CD14-positive monocyte (primary cell): Measurements from ENCODE around the gene PTCH2. TPM values are rescaled to one million over a fixed set of nuclear protein-coding genes. Genes with fewer than 3 reads are reported as not detected.

Experiments
- DNase-seq, 3 donors: peaks; one replicate each; pipeline ENCODE4 v3.0.0-alpha.2; 2011 to 2022
- H2AFZ ChIP-seq: 2 replicates; pipeline ENCODE4 v1.6.0; 2012; ENCODE audit warnings: mild to moderate bottlenecking, low read depth, low read length, inconsistent platforms; ENCODE audit not compliant: insufficient read depth, poor library complexity, severe bottlenecking
- H3K27ac ChIP-seq, 2 donors: 1 replicate in 1 of 2; 2 replicates in 1 of 2; pipeline ENCODE4 v1.5.1; 2012 to 2013; ENCODE audit warnings: low read length in 2 of 2, control low read depth in 1 of 2, inconsistent platforms in 1 of 2, low read depth in 1 of 2, mild to moderate bottlenecking in 1 of 2
- H3K27me3 ChIP-seq, 2 donors: one replicate each; pipeline versions ENCODE4 v1.6.0 to v1.6.1; 2011 to 2013; ENCODE audit warnings: low read length in 2 of 2; ENCODE audit not compliant: control insufficient read depth in 2 of 2, insufficient read depth in 2 of 2
- H3K36me3 ChIP-seq, 2 donors: replicated peaks in 1 of 2; 1 replicate in 1 of 2; 2 replicates in 1 of 2; pipeline versions ENCODE4 v1.5.1 to v1.6.1; 2012 to 2013; ENCODE audit warnings: low read length in 2 of 2, control low read depth in 1 of 2, inconsistent platforms in 1 of 2, mild to moderate bottlenecking in 1 of 2; ENCODE audit not compliant: insufficient read depth in 2 of 2, control insufficient read depth in 1 of 2
- H3K4me1 ChIP-seq, 2 donors: 1 replicate in 1 of 2; 2 replicates in 1 of 2; pipeline versions ENCODE4 v1.5.1 to v1.6.1; 2012 to 2013; ENCODE audit warnings: low read length in 2 of 2, control low read depth in 1 of 2, inconsistent platforms in 1 of 2, mild to moderate bottlenecking in 1 of 2, moderate library complexity in 1 of 2; ENCODE audit not compliant: insufficient read depth in 2 of 2, control insufficient read depth in 1 of 2
- H3K4me2 ChIP-seq: replicated peaks from 2 replicates; pipeline ENCODE3; 2012; ENCODE audit warnings: low read length, moderate library complexity, mild to moderate bottlenecking; ENCODE audit not compliant: poor library complexity, severe bottlenecking; ENCODE audit errors: extremely low read depth
- H3K4me3 ChIP-seq, 3 experiments: fragments of 200-600 bp in 1 of 3; sonication (generic) in 1 of 3; replicated peaks in 1 of 3; 1 replicate in 2 of 3; 2 replicates in 1 of 3; pipeline ENCODE4 v1.5.1; 2011 to 2013; ENCODE audit warnings: low read length in 3 of 3, mild to moderate bottlenecking in 3 of 3, control low read depth in 2 of 3, low read depth in 2 of 3, inconsistent platforms in 1 of 3, moderate library complexity in 1 of 3
- H3K79me2 ChIP-seq: 2 replicates; pipeline ENCODE4 v1.6.0; 2012; ENCODE audit warnings: mild to moderate bottlenecking, control low read depth, inconsistent platforms, low read length, moderate library complexity; ENCODE audit not compliant: insufficient read depth
- H3K9ac ChIP-seq: 2 replicates; pipeline ENCODE4 v1.6.0; 2017; ENCODE audit warnings: low read length, mild to moderate bottlenecking; ENCODE audit not compliant: insufficient read depth, poor library complexity, severe bottlenecking
- H3K9me3 ChIP-seq, 2 donors: replicated peaks in 1 of 2; 1 replicate in 1 of 2; 2 replicates in 1 of 2; pipeline versions ENCODE4 v1.5.1 to v1.6.1; 2012 to 2013; ENCODE audit warnings: low read length in 2 of 2, control low read depth in 1 of 2; ENCODE audit not compliant: control insufficient read depth in 1 of 2, insufficient read depth in 1 of 2
- H4K20me1 ChIP-seq: 2 replicates; pipeline ENCODE4 v1.6.0; 2012; ENCODE audit warnings: mild to moderate bottlenecking, low read length, control low read depth, moderate library complexity; ENCODE audit not compliant: insufficient read depth
- H3K27ac Mint-ChIP-seq, 7 donors: one replicate each; pipeline ENCODE4 v1.8.0; 2020; ENCODE audit warnings: mild to moderate bottlenecking in 7 of 7, mixed read lengths in 7 of 7, moderate library complexity in 6 of 7, inconsistent platforms in 2 of 7
- H3K27me3 Mint-ChIP-seq, 3 donors: one replicate each; pipeline ENCODE4 v1.8.0; 2021 to 2022; ENCODE audit warnings: low read depth in 3 of 3, mild to moderate bottlenecking in 3 of 3, mixed read lengths in 3 of 3, moderate library complexity in 3 of 3, inconsistent platforms in 1 of 3
- H3K36me3 Mint-ChIP-seq, 2 donors: one replicate each; pipeline ENCODE4 v1.8.0; 2020; ENCODE audit warnings: mixed read lengths in 2 of 2, inconsistent platforms in 1 of 2, mild to moderate bottlenecking in 1 of 2
- H3K4me1 Mint-ChIP-seq: one replicate; pipeline ENCODE4 v1.8.0; 2020; ENCODE audit warnings: mild to moderate bottlenecking, mixed read lengths
- H3K4me3 Mint-ChIP-seq, 2 donors: one replicate each; pipeline ENCODE4 v1.8.0; 2020; ENCODE audit warnings: mild to moderate bottlenecking in 2 of 2, mixed read lengths in 2 of 2, moderate library complexity in 1 of 2
- H3K9me3 Mint-ChIP-seq, 7 donors: one replicate each; pipeline ENCODE4 v1.8.0; 2020 to 2022; ENCODE audit warnings: mixed read lengths in 7 of 7, mild to moderate bottlenecking in 6 of 7, moderate library complexity in 6 of 7, inconsistent platforms in 2 of 7
- WGBS: methylation state at CpG from one replicate; pipeline ENCODE4 v1.1.5; 2013; ENCODE audit warnings: missing lambda C conversion rate; ENCODE audit not compliant: insufficient coverage; 5-methylcytosine and 5-hydroxymethylcytosine counted together
- intact Hi-C, 2 donors: fragments of 100-400 bp; cut with micrococcal nuclease; formaldehyde crosslinking; loops; one replicate each; pipeline versions ENCODE4 v1.15.0 to v1.15.1; 2023
- polyA plus RNA-seq, 3 donors: library from polyadenylated mRNA; depleted of rRNA in 1 of 3; unstranded in 2 of 3; stranded (reverse) in 1 of 3; fragments of 300-500 nt in 2 of 3; fragments of >200 nt in 1 of 3; fragmentation: Illumina TruSeq in 2 of 3; gene quantifications; 1 replicate in 2 of 3; 2 replicates in 1 of 3; pipeline ENCODE4 v1.2.3, GENCODE V29; 2012 to 2021
- TF ChIP-seq, protein P1 (sequence below): fragments of 200-600 bp; IDR thresholded peaks from one replicate; pipeline ENCODE4 v1.8.0; 2022; ENCODE audit warnings: antibody characterized with exemption, mild to moderate bottlenecking

The PTCH2 gene
- polyA plus RNA-seq, 3 donors = 0.18 to 0.71 (median 0.22) TPM

DNA sequence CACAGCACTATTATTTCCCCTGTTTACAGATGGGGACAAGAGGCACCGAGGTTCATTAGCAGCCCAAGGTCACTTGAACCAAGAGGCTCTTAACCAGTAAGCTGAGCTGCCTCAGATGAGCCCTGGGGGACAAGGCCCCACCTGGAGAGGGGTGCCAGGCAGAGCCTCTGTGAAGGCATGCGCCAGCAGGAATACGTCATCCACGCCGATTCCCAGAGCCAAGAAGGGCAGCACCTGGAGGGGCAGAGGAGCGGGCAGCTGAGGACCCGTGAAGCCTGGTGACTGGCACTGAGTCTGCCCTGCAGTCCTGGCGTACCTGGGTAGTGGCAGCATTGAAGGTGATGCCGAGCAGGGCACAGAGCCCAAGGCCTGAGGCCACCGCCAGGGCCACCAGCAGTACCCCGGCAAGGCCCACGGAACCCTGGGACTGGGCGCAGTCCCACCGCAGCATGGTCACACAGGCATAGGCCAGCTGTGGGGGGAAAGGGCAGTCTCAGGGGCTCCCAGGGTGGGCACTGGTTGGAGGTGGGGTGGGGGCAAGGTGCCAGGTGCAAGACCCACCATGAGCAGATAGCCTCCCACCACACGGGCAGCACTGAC, 14.1 kb downstream of the PTCH2 start:
- Histone ChIP-seq H3K4me3 (no peak overlapping the region), H3K4me2 (no peak overlapping the region), H3K9ac (peak overlapping the region; percentile 8), H3K4me1 (peaks cover 44 to 58% of the 10 kb centered on the region in 2 donors), H3K79me2 (no peaks in the 10 kb centered on the region), H3K36me3 (no peaks in the 10 kb centered on the region), H2AFZ (no peak overlapping the region), H4K20me1 (no peaks in the 10 kb centered on the region), H3K27me3 (no peaks in the 10 kb centered on the region), H3K9me3 (no peaks in the 10 kb centered on the region), H3K27ac (no peak overlapping the region)
- Mint-ChIP-seq H3K27me3 (peaks cover 0 to 6% (median 2%) of the 10 kb centered on the region in 3 donors), H3K36me3 (peaks cover 0 to 2% of the 10 kb centered on the region in 2 donors), H3K9me3 (peaks cover 0 to 3% (median 0%) of the 10 kb centered on the region in 7 donors), H3K4me1 (peaks cover 45% of the 10 kb centered on the region), H3K4me3 (no peak overlapping the region), H3K27ac (no peak overlapping the region)
- 95% methylated on average over 14 of the region's 15 CpGs for WGBS
- DNase-seq = no peak
- intact Hi-C loops = loop anchor here in 1 of 2 donors (5.0 kb wide), 1 partner anchor 42 kb away; the partner anchor contains the start of gene BEST4
- TF ChIP-seq, protein P1, sequence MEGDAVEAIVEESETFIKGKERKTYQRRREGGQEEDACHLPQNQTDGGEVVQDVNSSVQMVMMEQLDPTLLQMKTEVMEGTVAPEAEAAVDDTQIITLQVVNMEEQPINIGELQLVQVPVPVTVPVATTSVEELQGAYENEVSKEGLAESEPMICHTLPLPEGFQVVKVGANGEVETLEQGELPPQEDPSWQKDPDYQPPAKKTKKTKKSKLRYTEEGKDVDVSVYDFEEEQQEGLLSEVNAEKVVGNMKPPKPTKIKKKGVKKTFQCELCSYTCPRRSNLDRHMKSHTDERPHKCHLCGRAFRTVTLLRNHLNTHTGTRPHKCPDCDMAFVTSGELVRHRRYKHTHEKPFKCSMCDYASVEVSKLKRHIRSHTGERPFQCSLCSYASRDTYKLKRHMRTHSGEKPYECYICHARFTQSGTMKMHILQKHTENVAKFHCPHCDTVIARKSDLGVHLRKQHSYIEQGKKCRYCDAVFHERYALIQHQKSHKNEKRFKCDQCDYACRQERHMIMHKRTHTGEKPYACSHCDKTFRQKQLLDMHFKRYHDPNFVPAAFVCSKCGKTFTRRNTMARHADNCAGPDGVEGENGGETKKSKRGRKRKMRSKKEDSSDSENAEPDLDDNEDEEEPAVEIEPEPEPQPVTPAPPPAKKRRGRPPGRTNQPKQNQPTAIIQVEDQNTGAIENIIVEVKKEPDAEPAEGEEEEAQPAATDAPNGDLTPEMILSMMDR = no peak

GRCh38 chr1:44828003-44828651, 14.9 kb downstream of the PTCH2 start:
- Histone ChIP-seq H3K36me3 (no peaks in the 10 kb centered on the region), H3K9ac (no peak overlapping the region), H3K4me3 (no peak overlapping the region), H3K4me1 (peaks cover 36 to 50% of the 10 kb centered on the region in 2 donors), H2AFZ (no peak overlapping the region), H3K79me2 (no peaks in the 10 kb centered on the region), H3K9me3 (no peaks in the 10 kb centered on the region), H3K4me2 (no peak overlapping the region), H3K27me3 (no peaks in the 10 kb centered on the region), H3K27ac (no peak overlapping the region), H4K20me1 (no peaks in the 10 kb centered on the region)
- Mint-ChIP-seq H3K36me3 (no peaks in the 10 kb centered on the region), H3K27ac (peak overlapping the region in 1 of 7 donors; percentile 60), H3K4me1 (peaks cover 36% of the 10 kb centered on the region), H3K27me3 (peaks cover 0 to 6% (median 0%) of the 10 kb centered on the region in 3 donors), H3K9me3 (peaks cover 0 to 3% (median 0%) of the 10 kb centered on the region in 7 donors), H3K4me3 (no peak overlapping the region)
- TF ChIP-seq, protein P1 = no peak
- WGBS = 96% methylated on average over 20 of the region's 21 CpGs
- DNase-seq = no peak
- intact Hi-C loops = loop anchor here in 1 of 2 donors (5.0 kb wide), 1 partner anchor 41 kb away; the partner anchor contains the start of gene BEST4
